Measurements from ENCODE around the gene IGHMBP2. TPM values are rescaled to one million over a fixed set of nuclear protein-coding genes. Genes with fewer than 3 reads are reported as not detected.

The IGHMBP2 gene
- total RNA-seq, 1 experiment from 2014 or later = 24.0 TPM

DNA sequence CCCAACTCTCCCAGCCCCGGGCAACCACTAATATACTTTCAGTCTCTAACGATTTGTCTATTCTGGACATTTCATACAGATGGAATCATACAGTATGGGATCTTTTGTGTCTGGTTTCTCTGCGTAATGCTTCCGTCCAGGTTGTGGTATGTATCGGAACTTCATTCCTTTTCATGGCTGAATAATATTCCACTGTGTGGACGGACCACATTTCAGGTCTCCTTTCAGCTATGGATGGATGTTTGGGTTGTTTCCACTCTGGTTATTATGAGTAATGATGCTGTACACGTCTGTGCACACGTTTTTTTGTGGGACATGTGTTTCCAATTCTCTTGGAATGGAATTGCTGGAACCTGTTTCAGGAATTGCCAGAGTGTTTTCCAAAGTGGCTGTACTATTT lies 44.6 kb upstream of the IGHMBP2 start:
- TF ChIP-seq CTCF (conservative IDR thresholded peaks at IDR 0.05) = no peak
- Histone ChIP-seq H2BK15ac (ENCODE audit: low read depth, low read length) (no peak overlapping the region), H3K27ac (ENCODE audit: insufficient read length, low read depth, low read length) (no peak overlapping the region), H4K20me1 (ENCODE audit: control insufficient read depth, insufficient read depth, insufficient read length) (no peaks in the 10 kb centered on the region), H2AK5ac (ENCODE audit: insufficient read length, low read length) (no peak overlapping the region), H3K27me3 (ENCODE audit: insufficient read depth, low read length) (peaks cover 2% of the 10 kb centered on the region; the same call in 1 of the 2 replicates), H3K79me1 (ENCODE audit: insufficient read depth, low read depth, low read length, poor library complexity, severe bottlenecking) (no peaks in the 10 kb centered on the region), H3K4ac (ENCODE audit: low read depth, low read length) (no peak overlapping the region), H3K14ac (ENCODE audit: insufficient read depth, low read length) (no peak overlapping the region), H3K9me3 (ENCODE audit: control insufficient read depth, low read depth, low read length) (no peaks in the 10 kb centered on the region), H2BK5ac (ENCODE audit: insufficient read length, low read length) (no peak overlapping the region), H4K91ac (ENCODE audit: insufficient read length, low read depth, low read length) (no peak overlapping the region), H3T11ph (ENCODE audit: low read length) (no peak overlapping the region), H3K23ac (ENCODE audit: insufficient read length, low read depth, low read length) (no peak overlapping the region), H3K9ac (ENCODE audit: extremely low read depth, insufficient read length, low read length) (no peak overlapping the region), H2BK12ac (ENCODE audit: insufficient read length, low read depth, low read length) (no peak overlapping the region), H4K5ac (ENCODE audit: insufficient read length, low read depth, low read length) (no peak overlapping the region), H3K4me1 (ENCODE audit: insufficient read depth, low read length) (no peaks in the 10 kb centered on the region), H4K8ac (replicated peaks; ENCODE audit: insufficient read length, low read depth, low read length) (no peak overlapping the region), H3K79me2 (ENCODE audit: insufficient read depth, low read length) (no peaks in the 10 kb centered on the region), H3K23me2 (ENCODE audit: insufficient read length, low read depth, low read length, poor library complexity, severe bottlenecking) (peaks cover 6% of the 10 kb centered on the region), H3K56ac (ENCODE audit: insufficient read length, low read depth, low read length) (no peak overlapping the region), H2AFZ (ENCODE audit: low read length) (no peak overlapping the region), H3K4me2 (ENCODE audit: insufficient read depth, insufficient read length, low read length) (no peak overlapping the region), H3K18ac (ENCODE audit: insufficient read length, low read depth, low read length) (no peak overlapping the region), H2BK120ac (ENCODE audit: low read depth, low read length, poor library complexity, severe bottlenecking) (no peak overlapping the region), H2BK20ac (ENCODE audit: low read depth, low read length, poor library complexity, severe bottlenecking) (no peak overlapping the region)
- Mint-ChIP-seq H3K27me3 (ENCODE audit: low read depth) (peaks cover 26% of the 10 kb centered on the region), H3K4me3 (no peak overlapping the region), H3K9me3 (peaks cover 12 to 14% of the 10 kb centered on the region in 2 experiments; a peak in 4 of 5 replicates), H3K36me3 (ENCODE audit: insufficient read depth in 1 of 3, low read depth in 3 of 3) (peaks cover 1 to 8% (median 5%) of the 10 kb centered on the region in 3 experiments; a peak in 4 of 7 replicates), H3K4me1 (peaks cover 3 to 5% of the 10 kb centered on the region in 2 experiments; a peak in 2 of 4 replicates), H3K27ac (no peak overlapping the region)
- no CpG with 5 or more reads among the region's 8 CpGs for WGBS (ENCODE audit: extremely low coverage, insufficient read length, low lambda C conversion rate)
- DNase-seq = no peak
